SK-N-SH (cell line): Measurements from ENCODE around the gene TERT.

ENCODE experiments used
- EP300 ChIP-seq, 2 experiments: IDR thresholded peaks; 2 replicates each; pipeline versions ENCODE4 v1.4.0 to v1.6.1; 2012; ENCODE audit warnings: borderline replicate concordance in 1 of 2, low read depth in 1 of 2, low read length in 1 of 2
- POLR2AphosphoS5 ChIP-seq: IDR thresholded peaks from 2 replicates; pipeline ENCODE4 v1.6.1; 2012; ENCODE audit warnings: low read depth, low read length
- RAD21 ChIP-seq: IDR thresholded peaks from 2 replicates; pipeline ENCODE4 v1.6.1; 2012; ENCODE audit warnings: mild to moderate bottlenecking, low read length
- TCF12 ChIP-seq: IDR thresholded peaks from 2 replicates; pipeline ENCODE4 v1.4.0; 2012
- TF ChIP-seq, protein P1 (sequence below): fragments of 200-600 bp; sonication (generic); IDR thresholded peaks from 2 replicates; pipeline ENCODE4 v1.6.1; 2017; ENCODE audit warnings: antibody characterized with exemption, mild to moderate bottlenecking, moderate library complexity

DNA sequence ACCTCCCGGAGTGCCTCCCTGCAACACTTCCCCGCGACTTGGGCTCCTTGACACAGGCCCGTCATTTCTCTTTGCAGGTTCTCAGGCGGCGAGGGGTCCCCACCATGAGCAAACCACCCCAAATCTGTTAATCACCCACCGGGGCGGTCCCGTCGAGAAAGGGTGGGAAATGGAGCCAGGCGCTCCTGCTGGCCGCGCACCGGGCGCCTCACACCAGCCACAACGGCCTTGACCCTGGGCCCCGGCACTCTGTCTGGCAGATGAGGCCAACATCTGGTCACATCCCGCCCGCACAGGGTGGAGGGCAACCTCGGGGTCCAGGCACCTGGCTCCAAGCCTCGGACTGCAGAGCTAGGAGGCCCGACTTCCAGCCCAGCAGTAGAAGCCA, 776 bp upstream of the TERT start:
- TF ChIP-seq, protein P1, sequence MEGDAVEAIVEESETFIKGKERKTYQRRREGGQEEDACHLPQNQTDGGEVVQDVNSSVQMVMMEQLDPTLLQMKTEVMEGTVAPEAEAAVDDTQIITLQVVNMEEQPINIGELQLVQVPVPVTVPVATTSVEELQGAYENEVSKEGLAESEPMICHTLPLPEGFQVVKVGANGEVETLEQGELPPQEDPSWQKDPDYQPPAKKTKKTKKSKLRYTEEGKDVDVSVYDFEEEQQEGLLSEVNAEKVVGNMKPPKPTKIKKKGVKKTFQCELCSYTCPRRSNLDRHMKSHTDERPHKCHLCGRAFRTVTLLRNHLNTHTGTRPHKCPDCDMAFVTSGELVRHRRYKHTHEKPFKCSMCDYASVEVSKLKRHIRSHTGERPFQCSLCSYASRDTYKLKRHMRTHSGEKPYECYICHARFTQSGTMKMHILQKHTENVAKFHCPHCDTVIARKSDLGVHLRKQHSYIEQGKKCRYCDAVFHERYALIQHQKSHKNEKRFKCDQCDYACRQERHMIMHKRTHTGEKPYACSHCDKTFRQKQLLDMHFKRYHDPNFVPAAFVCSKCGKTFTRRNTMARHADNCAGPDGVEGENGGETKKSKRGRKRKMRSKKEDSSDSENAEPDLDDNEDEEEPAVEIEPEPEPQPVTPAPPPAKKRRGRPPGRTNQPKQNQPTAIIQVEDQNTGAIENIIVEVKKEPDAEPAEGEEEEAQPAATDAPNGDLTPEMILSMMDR, result no peak
- TF ChIP-seq POLR2AphosphoS5 (no peak), TCF12 (no peak), EP300 (IDR thresholded peaks at IDR 0.05; ENCODE audit: borderline replicate concordance in 1 of 2, low read depth in 1 of 2, low read length in 1 of 2) (no peak), RAD21 (no peak)
